GM18526 (cell line): Measurements from ENCODE around the gene DDX50.

Experiments
- POLR2A ChIP-seq: IDR thresholded peaks from 3 replicates; pipeline ENCODE4 v1.6.1; 2011; ENCODE audit not compliant: insufficient read length; ENCODE audit errors: extremely low read depth

DDX50 gene

DNA sequence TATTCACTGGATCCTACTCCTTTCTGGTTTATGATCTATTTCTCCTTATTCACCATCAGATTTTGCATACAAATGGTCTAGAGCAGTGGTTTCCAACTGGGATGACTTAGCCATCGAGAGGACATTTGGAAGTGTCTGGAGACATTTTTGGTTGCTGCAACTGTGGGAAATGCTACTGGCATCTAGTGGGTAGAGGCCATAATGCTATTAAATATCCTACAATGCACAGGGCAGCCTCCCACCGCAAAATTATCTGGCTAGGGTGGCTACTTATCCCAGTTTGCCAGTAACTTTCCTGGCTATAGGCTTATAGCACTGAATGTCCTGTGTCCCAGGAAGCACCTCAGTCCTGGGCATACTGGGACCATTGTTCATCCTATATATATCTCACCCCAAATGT, 21.5 kb upstream of the DDX50 start:
- no peak for TF ChIP-seq POLR2A

DNA sequence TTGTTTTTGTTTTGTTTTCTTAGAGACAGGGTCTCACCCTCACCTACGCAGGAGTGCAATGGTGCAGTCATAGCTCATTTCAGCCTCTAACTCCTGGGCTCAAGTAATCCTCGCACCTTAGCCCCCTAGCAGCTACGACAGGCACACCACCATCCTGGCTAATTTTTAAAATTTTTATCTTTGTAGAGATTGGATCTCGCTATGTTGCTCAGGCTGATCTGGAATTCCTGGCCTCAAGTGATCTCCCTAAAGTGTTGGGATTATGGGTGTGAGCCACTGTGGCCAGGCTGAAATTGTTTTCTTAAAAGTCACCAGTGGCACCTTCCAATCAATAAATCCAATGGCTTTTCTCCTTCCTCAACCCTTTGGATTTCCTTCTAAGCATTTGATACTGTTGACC, 20.9 kb upstream of the DDX50 start:
- no peak for TF ChIP-seq POLR2A

DNA sequence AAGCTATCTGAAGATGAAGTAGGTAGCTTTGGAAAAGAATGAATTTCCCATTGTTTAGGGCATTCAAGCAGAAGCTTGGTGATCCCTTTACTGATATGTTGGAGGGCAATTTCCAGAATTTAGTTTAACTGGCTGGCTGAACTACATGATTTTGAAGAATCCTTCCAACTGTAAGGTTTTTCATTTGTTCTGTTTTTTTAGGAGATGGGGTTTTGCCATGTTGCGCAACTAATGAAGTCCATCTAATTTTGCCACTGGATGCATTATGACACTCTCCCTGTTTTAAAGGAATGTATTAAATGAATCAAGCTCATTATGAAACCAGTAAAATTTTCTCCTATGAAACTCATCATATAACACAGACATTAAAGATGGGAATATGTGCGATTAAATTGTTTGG, 6.1 kb upstream of the DDX50 start:
- no peak for TF ChIP-seq POLR2A

DNA sequence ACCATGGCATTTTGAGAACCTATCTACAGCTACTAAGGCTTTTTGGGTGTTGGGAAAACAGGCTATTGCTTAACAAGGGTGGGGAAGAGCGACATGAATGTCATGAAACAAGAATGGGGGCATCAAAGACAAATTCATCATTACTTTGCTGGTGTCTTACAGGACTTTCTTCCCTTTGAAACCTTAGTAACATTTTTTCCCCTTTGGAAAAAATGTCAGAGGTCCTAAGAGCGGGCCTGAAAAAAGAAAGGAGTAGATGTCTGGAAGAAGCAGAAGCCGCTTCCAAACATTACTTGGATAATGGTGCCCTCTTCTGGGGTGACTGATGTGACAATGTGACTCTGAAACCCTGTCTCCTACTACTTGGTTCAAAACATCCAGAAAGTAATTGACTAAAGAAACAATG, 3.8 kb upstream of the DDX50 start:
- no peak for TF ChIP-seq POLR2A

DNA sequence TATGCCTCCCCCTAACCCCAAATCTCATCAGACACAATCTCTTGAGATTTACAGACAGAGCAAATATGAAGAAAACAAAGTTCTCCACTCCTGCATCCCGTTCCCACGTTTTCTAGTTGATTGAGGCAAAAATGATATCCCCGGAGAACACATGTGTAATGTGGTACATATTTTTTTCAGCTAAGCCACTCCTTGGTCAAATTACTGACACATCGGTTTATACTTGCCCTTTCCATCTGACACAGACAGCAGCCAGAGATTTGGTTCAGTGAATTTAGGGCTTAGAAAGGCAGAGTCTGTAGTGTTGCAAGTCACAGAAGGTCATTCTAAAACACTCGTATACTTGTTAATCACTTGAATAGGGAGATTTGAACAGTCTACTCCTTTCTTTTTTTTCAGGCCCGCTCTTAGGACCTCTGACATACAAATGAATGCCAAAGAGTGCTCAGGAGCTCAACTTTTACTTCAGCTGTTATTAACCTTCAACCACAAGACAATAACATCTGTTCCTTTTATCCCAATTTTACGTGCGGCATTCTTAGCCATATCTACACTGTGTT, 1.8 kb upstream of the DDX50 start:
- no peak for TF ChIP-seq POLR2A

DNA sequence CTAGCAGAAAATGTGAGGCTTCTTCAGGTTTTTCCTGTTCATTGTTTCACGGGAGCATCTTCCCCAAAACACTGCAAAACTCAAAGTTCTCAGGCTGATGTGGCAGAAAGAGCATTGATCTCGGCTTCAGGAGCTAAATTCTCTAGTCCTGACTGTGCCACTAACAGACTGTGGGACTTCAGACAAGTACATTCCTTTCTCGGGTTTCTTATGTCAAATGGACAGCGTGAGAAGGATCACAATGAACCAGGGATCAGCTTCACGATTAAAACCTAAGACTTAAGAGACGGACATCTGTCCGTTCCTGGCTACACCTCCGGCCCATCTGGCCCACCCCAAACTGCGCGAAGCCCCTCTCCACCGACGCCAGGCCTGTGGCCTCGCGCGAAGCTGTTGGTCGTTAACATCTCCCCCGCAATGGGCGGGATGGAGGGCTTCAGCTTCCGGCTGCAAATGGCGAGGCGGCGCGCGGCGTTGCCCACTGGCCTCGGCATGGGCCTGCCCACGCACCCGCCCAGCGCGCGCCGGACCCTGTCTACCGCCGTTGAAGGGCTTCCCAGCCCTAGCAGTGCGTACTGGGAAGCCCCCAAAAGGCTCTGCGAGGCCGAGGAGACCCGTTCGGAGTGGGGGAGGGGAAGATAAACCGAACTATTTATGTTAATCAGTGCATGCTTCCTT, 549 bp upstream of the DDX50 start:
- TF ChIP-seq POLR2A = no peak

DNA sequence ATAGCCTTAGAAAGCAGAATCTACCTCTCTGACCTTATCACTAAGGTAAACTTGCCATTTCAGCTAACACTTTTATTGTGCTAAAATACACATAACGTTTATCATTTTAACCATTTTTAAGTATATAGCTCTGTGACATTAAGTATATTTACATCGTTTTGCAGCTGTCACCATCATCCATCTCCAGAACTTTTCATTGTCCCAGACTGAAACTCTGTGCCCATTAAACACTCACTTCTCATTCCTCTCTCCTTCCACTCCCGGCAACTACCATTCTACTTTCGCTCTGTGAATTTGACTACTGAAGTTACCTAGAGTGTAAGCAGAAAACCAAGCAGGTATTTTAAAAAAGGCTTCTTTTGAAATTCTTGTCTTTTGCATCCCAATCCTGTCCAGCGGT, 1.3 kb downstream of the DDX50 start:
- no peak for TF ChIP-seq POLR2A

DNA sequence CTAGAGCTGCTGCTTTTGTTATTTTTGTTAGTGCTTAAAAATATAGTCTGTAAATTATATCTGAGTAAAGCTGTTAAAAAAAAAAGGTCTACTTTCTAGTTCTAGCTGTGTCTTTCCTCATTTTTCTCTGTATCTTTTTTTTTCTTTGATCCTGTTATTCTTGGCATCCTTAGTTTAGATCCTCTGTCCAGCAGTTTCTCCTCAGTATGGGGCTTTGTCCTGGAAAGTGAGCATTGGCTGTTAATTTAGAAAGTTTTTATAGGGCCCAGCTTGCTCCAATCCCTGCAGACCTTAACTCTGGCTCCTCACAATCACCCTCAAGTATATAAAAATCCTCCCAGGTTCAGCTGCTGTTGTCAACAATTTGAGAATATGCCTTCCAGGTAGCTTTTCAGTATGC, 23.5 kb downstream of the DDX50 start:
- no peak for TF ChIP-seq POLR2A

DNA sequence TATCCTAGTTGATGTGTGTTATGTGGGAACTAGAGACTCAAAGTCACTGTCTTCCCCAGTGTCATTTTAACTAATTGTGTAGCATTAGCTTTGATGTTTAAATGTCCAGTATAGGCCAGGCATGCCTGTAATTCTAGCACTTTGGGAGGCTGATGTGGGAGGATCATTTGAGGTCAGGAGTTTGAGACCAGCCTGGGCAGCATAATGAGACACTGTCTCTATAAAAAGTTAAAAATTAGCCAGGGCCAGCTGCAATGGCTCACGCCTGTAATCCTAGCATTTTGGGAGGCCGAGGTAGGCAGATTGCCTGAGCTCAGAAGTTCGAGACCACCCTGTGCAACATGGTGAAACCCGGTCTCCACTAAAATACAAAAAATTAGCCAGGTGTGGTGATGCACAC, 24.4 kb downstream of the DDX50 start:
- no peak for TF ChIP-seq POLR2A

DNA sequence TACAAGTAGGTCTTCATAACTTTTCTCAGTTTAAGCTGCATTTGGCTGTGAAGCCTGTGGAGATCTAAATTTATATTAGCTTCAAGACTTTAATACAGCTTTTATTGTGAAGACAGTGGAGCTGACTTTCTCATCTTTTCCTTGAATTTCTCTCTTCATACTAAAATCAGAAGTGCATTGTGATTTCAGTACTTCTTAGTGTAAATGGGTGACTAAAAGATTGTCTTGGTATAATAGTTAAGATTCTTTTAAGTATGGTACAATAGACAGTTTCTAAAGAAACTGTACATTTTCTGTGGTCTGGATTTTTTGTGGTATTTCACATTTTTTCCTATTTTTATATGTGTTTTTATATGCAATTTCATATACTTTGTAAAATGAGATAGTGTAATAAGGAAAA, 33.9 kb downstream of the DDX50 start:
- TF ChIP-seq POLR2A = no peak

DNA sequence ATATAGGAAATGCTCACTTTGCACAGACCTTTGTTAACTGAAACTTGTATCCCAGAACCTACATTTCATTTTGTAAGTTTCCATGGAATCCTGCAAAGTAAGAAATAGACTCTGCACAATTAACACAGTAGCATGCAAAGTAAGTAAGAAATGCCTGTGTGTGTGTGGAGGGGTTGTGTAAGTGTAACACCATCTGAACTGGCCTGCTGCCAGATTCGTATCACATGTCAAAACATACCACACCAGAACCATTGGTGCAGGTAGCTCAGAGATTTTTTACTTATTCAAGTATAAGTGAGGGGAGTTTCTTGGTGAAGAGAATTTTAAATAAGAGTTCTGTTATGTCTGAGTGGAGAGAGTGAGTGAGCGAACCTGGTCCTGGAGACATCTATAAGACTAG, 37.0 kb downstream of the DDX50 start:
- TF ChIP-seq POLR2A = no peak

DNA sequence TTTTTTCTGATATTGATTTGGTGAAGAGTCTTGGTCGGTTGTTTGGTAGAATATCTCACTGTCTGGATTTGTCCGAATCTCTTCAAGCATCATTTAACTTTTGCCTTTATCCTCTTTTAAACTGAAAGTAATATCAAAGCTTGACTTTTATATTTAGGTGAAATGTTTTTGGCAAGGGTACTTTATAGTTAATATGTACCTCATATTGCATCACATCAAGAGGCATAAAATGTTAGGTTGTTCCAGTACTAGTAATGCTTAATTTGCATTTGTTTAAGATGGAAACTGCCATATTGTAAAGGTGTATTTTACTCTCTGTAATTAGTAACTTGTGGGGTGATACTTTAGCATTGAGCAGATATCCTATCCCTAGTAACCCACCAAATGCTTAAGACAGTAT, 37.8 kb downstream of the DDX50 start:
- no peak for TF ChIP-seq POLR2A

DNA sequence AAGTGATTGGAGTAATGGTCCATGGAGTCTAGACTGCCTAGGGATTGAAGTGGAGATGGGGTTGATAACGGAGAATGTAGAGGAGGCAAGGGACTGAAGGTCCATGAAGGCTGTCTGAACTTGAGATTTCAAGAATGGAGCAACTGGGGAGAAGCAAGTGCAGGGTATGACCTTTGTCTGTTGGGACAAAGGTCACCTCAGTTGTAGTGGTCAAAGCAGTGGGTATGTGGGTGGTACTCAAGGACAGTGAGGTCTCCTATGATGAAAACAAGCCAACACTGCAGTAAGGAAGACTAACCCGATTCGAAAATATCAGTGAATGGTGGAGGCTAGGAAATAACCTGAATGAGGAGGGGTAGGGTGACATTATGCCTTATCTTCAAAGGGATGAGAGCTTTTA, 49.5 kb downstream of the DDX50 start:
- no peak for TF ChIP-seq POLR2A

DNA sequence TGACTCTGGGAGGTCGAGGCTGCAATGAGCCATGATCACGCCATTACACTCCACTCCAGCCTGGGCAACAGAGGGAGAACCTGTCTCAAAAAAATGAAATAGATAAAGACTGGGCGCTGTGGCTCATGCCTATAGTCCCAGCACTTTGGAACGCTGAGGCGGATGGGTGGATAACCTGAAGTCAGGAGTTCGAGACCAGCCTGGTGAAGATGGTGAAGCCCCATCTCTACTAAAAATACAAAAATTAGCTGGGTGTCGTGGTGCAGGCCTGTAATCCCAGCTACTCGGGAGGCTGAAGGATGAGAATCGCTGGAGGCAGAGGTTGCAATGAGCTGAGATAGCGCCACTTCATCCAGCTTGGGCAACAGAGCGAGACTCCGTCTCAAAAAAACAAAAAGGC, 53.8 kb downstream of the DDX50 start:
- TF ChIP-seq POLR2A = no peak

DNA sequence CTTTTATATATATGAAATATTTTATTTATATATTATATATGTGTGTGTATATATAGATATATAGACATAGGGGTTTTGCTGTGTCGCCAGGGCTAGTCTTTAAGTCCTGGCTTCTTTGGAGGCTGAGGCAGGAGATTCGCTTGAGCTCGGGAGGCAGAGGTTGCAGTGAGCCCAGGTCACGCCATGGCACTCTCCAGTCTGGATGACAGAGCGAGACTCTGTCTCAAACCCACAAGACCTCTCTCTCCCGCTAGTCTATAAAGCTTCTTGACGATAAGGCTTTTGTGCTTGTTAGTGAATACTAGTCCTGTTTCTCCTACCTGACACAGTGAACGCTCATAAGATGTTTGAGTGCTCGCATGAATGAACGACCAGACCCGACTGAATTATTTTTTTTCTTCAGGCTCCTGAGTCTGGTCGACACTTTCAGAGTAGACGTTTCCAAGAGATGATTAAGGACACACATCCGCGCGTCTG, 54.3 kb downstream of the DDX50 start:
- no peak for TF ChIP-seq POLR2A

DNA sequence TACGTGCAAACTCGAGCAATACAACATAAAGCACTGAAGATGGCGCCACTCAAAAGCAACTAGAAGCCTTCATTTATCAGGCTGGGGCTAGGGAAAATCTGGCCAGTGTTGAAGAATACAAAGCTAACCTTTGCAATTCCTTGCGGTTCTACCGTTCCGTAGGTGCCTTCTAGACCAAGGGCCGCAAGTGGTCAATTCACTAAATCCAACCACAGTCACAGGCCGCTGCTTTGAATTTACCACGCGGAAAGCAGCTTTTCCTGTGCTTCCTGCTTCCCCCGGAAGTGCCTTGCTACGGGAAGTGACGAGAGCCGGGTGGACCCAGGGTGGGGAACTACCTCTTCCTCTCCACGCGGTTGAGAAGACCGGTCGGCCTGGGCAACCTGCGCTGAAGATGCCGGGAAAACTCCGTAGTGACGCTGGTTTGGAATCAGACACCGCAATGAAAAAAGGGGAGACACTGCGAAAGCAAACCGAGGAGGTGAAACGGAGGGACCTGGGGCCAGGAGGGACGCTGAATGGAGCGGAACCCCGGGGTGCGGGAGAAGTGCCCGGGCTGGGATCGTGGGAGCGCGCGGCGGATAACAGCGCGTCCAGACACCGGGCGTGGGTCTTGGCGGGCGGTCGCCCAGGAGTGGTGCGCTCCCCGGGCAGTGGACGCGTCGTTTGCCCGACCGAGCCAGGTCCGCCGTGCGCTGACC, 54.9 kb downstream of the DDX50 start, which contains the start of gene DDX21:
TSS of gene DDX21 (plus strand) at position 339 of the 701 bp plus-strand sequence. CDS start at position 395, 56 bp downstream.
- peak; percentile 90 for TF ChIP-seq POLR2A
